Amniotic epithelial cell (primary cell): ENCODE data around the gene OR13A1.
"Not testable (repeated sequence)": the region's sequence is repeated elsewhere in the genome, so short reads cannot be mapped to it uniquely, and the experiment has no call there.

Experiments used
- DNase-seq: peaks from one replicate; pipeline ENCODE4 v3.0.0-alpha.2; 2010; ENCODE audit warnings: low read depth

OR13A1 gene

GRCh38 chr10:45315508-45315907 is at the start of gene OR13A1:
Gene OR13A1 (minus strand): TSS chr10:45315608. CDS start chr10:45304422, 11,186 bp downstream.
- no peak for DNase-seq

GRCh38 chr10:45361983-45362799 is 46.8 kb upstream of the OR13A1 start:
- DNase-seq = not testable (repeated sequence)

- DNase-seq = not testable (repeated sequence)
These were observed 43.6 kb upstream of the OR13A1 start for GRCh38 chr10:45358961-45359360.

- no peak for DNase-seq
These were observed 40.1 kb upstream of the OR13A1 start for GRCh38 chr10:45355494-45355893.

- no peak for DNase-seq
These were observed 38.9 kb upstream of the OR13A1 start for GRCh38 chr10:45354261-45354660.

- no peak for DNase-seq
These were observed 37.8 kb upstream of the OR13A1 start for GRCh38 chr10:45353186-45353585.

GRCh38 chr10:45348196-45348765 is 32.9 kb upstream of the OR13A1 start:
- not testable (repeated sequence) for DNase-seq

GRCh38 chr10:45347464-45347863 is 32.1 kb upstream of the OR13A1 start:
- DNase-seq = not testable (repeated sequence)

GRCh38 chr10:45346652-45347335 is 31.4 kb upstream of the OR13A1 start:
- DNase-seq = not testable (repeated sequence)

GRCh38 chr10:45340420-45340819 is 25.0 kb upstream of the OR13A1 start:
- DNase-seq = not testable (repeated sequence)

- no peak for DNase-seq
These were observed 24.5 kb upstream of the OR13A1 start for GRCh38 chr10:45339894-45340293.

- not testable (repeated sequence) for DNase-seq
These were observed 16.4 kb upstream of the OR13A1 start for GRCh38 chr10:45331824-45332223.

GRCh38 chr10:45326864-45327263 is 11.5 kb upstream of the OR13A1 start:
- DNase-seq = not testable (repeated sequence)

- DNase-seq = no peak
These were observed 9.7 kb upstream of the OR13A1 start for GRCh38 chr10:45325116-45325515.

- no peak for DNase-seq
These were observed 4.3 kb upstream of the OR13A1 start for GRCh38 chr10:45319702-45320101.

GRCh38 chr10:45313264-45313873 is 2.0 kb downstream of the OR13A1 start:
- no peak for DNase-seq

GRCh38 chr10:45308707-45309106 is 6.7 kb downstream of the OR13A1 start:
- no peak for DNase-seq

GRCh38 chr10:45302573-45302972 is 12.8 kb downstream of the OR13A1 start:
- DNase-seq = no peak

GRCh38 chr10:45298341-45298955 is 17.0 kb downstream of the OR13A1 start:
- DNase-seq = not testable (repeated sequence)

- DNase-seq = no peak
These were observed 20.7 kb downstream of the OR13A1 start for GRCh38 chr10:45294681-45295080.

- DNase-seq = no peak
These were observed 28.4 kb downstream of the OR13A1 start for GRCh38 chr10:45286980-45287379.

- no peak for DNase-seq
These were observed 33.3 kb downstream of the OR13A1 start for GRCh38 chr10:45282061-45282460.
